NCI-H146 treated with DMSO at 0.1 percent for 48 hours (cell line): ENCODE results near the gene HRH4.
A peak's percentile ranks its signal among the peaks of the same experiment; 100 is the strongest.

Experiments used
- DNase-seq: peaks from one replicate; lab custom pipeline; 2025; ENCODE audit not compliant: unreplicated experiment; lab: John Stamatoyannopoulos, UW

The HRH4 gene

GRCh38 chr18:24502667-24503523 lies 42.5 kb downstream of the HRH4 start:
- DNase-seq: no peak

DNA sequence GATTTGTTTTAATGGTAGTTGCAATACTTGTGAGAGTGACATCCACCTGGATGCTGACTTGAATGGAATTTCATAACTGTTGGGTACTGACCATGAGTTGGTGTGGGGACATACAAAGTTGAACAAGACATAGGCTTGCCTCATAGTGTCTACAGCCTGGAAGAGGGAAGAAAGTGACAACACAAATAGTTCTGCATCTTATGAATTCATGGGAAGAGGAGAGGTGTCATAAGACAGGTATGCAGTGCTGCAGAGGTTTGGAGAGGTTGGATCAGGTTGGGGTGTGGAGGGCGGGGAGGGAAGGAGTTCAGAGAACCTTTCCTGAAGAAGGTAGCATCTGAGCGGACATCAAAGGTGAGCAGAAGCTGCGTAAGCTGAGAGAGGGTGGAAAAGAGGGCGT lies 44.0 kb downstream of the HRH4 start:
- no peak for DNase-seq

DNA sequence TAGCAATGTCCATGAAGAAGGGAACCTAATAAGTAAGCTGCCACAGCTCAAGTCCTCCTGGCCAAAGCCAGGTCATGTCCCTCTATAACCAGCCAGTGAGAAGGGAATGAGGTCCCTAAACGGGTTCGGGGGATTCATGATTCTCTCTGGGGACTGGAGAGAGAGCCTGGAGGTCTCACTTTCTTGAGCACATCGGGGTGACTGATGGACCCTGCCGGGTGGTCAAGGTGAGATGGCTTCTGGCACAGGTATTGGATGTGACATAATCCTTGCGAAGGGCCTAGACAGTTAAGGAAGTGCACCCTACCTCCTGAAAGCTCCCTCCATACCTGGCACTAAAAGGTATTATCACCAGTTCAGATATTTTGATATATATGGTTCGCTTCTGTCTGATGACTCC lies 45.7 kb downstream of the HRH4 start:
- DNase-seq: no peak

- no peak for DNase-seq
These were observed 49.0 kb downstream of the HRH4 start for GRCh38 chr18:24509435-24509834.

GRCh38 chr18:24514439-24514838 lies 54.0 kb downstream of the HRH4 start:
- DNase-seq: peak; percentile 18

- no peak for DNase-seq
These were observed 55.3 kb downstream of the HRH4 start for GRCh38 chr18:24515721-24516120.

- no peak for DNase-seq
These were observed 55.8 kb downstream of the HRH4 start for GRCh38 chr18:24516261-24516660.

GRCh38 chr18:24517554-24517953 lies 57.1 kb downstream of the HRH4 start:
- no peak for DNase-seq

DNA sequence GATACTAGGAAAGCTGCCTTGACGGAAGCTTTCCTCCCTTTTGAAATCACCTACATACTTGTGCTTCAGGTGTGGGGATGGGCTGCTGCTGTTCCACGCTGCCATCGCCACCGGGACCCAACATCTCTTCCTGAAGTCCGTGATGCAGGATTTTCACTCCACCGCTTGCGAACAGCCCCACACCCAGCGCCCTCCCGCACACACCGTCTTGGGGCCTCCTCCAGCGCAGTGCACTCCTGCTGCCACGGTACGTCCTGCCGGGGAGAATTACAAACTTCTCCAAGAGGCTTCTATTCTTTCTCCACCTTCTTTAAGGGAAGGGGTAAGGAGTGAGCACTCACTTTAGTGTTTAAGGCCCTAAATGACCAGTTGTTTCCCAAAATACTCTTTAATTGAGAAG lies 58.2 kb downstream of the HRH4 start:
- DNase-seq: no peak
